ENCODE measurements around the gene GMDS.

DNA sequence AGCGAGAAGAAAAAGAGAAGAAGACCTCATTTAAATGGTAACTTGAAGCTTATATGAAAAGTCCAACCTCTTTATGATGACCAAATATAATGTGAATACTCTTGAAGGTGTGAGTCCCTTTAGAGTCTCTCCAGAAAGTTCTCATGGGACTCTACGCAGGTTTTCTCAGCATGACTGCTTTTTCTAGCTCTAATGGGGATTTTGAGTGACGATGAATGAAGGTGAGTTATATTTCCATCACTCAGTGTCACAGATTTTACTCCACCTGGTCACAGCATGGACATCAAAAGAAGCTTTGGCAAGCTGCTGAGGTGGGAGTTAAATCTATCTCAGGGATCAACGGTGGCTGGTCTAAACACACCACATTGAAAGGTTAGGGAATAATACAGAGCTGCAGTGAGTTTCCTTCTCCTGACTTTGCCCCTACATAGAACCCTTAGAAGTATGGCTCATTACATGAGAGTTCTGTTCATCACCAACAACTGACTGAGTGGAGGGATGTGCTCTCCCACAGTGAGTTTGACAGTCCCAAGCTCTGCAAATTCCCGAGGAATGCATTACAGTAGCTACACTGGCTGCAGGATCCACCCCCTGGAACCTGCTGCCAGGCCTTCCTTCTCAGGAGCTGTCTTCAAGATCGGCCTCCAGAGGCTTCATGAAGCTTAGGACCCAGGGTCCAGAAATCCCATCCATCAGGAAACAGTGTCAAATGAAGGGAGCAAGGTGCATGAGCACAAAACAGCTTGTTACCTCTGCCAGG lies 508.9 kb downstream of the GMDS start:
- TF ChIP-seq, protein P1, sequence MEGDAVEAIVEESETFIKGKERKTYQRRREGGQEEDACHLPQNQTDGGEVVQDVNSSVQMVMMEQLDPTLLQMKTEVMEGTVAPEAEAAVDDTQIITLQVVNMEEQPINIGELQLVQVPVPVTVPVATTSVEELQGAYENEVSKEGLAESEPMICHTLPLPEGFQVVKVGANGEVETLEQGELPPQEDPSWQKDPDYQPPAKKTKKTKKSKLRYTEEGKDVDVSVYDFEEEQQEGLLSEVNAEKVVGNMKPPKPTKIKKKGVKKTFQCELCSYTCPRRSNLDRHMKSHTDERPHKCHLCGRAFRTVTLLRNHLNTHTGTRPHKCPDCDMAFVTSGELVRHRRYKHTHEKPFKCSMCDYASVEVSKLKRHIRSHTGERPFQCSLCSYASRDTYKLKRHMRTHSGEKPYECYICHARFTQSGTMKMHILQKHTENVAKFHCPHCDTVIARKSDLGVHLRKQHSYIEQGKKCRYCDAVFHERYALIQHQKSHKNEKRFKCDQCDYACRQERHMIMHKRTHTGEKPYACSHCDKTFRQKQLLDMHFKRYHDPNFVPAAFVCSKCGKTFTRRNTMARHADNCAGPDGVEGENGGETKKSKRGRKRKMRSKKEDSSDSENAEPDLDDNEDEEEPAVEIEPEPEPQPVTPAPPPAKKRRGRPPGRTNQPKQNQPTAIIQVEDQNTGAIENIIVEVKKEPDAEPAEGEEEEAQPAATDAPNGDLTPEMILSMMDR (conservative IDR thresholded peaks at IDR 0.05; ENCODE audit: low read length), result no peak
- TF ChIP-seq EZH2phosphoT487 (IDR thresholded peaks at IDR 0.05; ENCODE audit: borderline replicate concordance), result no peak

All from Loucy (cell line).